Gastrocnemius medialis (tissue), 4 donors: ENCODE results near the gene NDUFS8.

Experiments
- CTCF ChIP-seq, 5 experiments: fragments of 450-650 bp in 3 of 5; fragments of 200-600 bp in 2 of 5; sonication (generic) in 2 of 5; IDR thresholded peaks in 4 of 5; conservative IDR thresholded peaks in 1 of 5; 1 replicate in 4 of 5; 2 replicates in 1 of 5; pipeline ENCODE4 v1.5.1; 2016 to 2019; ENCODE audit warnings: antibody characterized with exemption in 5 of 5, mild to moderate bottlenecking in 3 of 5, moderate library complexity in 3 of 5
- POLR2A ChIP-seq, 2 donors: fragments of 450-650 bp; IDR thresholded peaks; one replicate each; pipeline ENCODE4 v1.6.1; 2017; ENCODE audit warnings: antibody characterized with exemption in 2 of 2, mild to moderate bottlenecking in 2 of 2, moderate library complexity in 2 of 2

GRCh38 chr11:68080860-68081259, 50.4 kb downstream of the NDUFS8 start:
- TF ChIP-seq CTCF (IDR thresholded peaks at IDR 0.05 in 4 of 5, conservative IDR thresholded peaks at IDR 0.05 in 1 of 5) (no peak), POLR2A (IDR thresholded peaks at IDR 0.05) (no peak)
